ENCODE results near the gene PTPRK.

- TF ChIP-seq CTCF (conservative IDR thresholded peaks at IDR 0.05; ENCODE audit: low read depth, low read length) (no peak), EZH2phosphoT487 (IDR thresholded peaks at IDR 0.05; ENCODE audit: borderline replicate concordance, low read length) (no peak)
Observed at GRCh38 chr6:128346569-128346968, 173.8 kb downstream of the PTPRK start.

Data from PC-3 (cell line).